Muscle of leg (tissue), 11 donors: ENCODE results near the gene LMNB1. TPM values are rescaled to one million over a fixed set of nuclear protein-coding genes. Genes with fewer than 3 reads are reported as not detected.
A peak's percentile ranks its signal among the peaks of the same experiment; 100 is the strongest.

Experiments
- DNase-seq: peaks from one replicate; pipeline ENCODE4 v3.0.0; 2013
- H3K27ac ChIP-seq: one replicate; pipeline ENCODE4 v1.5.1; 2013; ENCODE audit warnings: mild to moderate bottlenecking, low read length, control low read depth
- H3K27me3 ChIP-seq: one replicate; pipeline ENCODE4 v1.6.1; 2013; ENCODE audit warnings: low read length; ENCODE audit not compliant: control insufficient read depth, insufficient read depth
- H3K36me3 ChIP-seq: one replicate; pipeline ENCODE4 v1.6.1; 2013; ENCODE audit warnings: low read length; ENCODE audit not compliant: control insufficient read depth, insufficient read depth
- H3K4me1 ChIP-seq: one replicate; pipeline ENCODE4 v1.6.1; 2013; ENCODE audit warnings: low read length; ENCODE audit not compliant: control insufficient read depth, insufficient read depth
- H3K4me3 ChIP-seq: one replicate; pipeline ENCODE4 v1.5.1; 2013; ENCODE audit warnings: low read length, control low read depth
- H3K9me3 ChIP-seq: replicated peaks from 2 replicates; pipeline ENCODE4 v1.6.1; 2013; ENCODE audit warnings: low read depth, low read length; ENCODE audit not compliant: control insufficient read depth
- WGBS: methylation state at CpG from one replicate; pipeline ENCODE4 v1.1.5; 2013; ENCODE audit warnings: missing lambda C conversion rate; ENCODE audit not compliant: insufficient coverage; 5-methylcytosine and 5-hydroxymethylcytosine counted together
- polyA plus RNA-seq, 8 donors: library from polyadenylated mRNA; unstranded; fragments of 120-200 nt; gene quantifications; one replicate each; pipeline versions ENCODE4 v1.2.1 to v1.2.3, GENCODE V29; 2013; ENCODE audit warnings: inconsistent platforms in 1 of 8, low replicate concordance in 1 of 8; ENCODE audit not compliant: insufficient read length in 8 of 8, insufficient read depth in 1 of 8
- total RNA-seq: library from RNA; stranded (reverse); fragments of 120-200 nt; gene quantifications from one replicate; pipeline ENCODE4 v1.2.4, GENCODE V29; 2013

Gene LMNB1
- total and polyA plus RNA-seq, 9 donors: 32.4 to 78.7 (median 53.0) TPM

GRCh38 chr5:126878085-126878484, 101.1 kb downstream of the LMNB1 start:
- Histone ChIP-seq H3K27me3 (no peaks in the 10 kb centered on the region), H3K4me3 (no peak overlapping the region), H3K9me3 (no peaks in the 10 kb centered on the region), H3K27ac (no peak overlapping the region), H3K4me1 (peaks cover 8% of the 10 kb centered on the region), H3K36me3 (no peaks in the 10 kb centered on the region)
- DNase-seq: no peak
- 68% methylated on average over 11 of the region's 13 CpGs for WGBS

GRCh38 chr5:126878634-126879033, 101.7 kb downstream of the LMNB1 start:
- H3K9me3 ChIP-seq: no peaks in the 10 kb centered on the region
- 80% methylated on average over 2 of the region's 4 CpGs for WGBS
- H3K27me3 ChIP-seq: no peaks in the 10 kb centered on the region
- no peak for DNase-seq
- peaks cover 8% of the 10 kb centered on the region for H3K4me1 ChIP-seq
- H3K4me3 ChIP-seq: no peak overlapping the region
- no peaks in the 10 kb centered on the region for H3K36me3 ChIP-seq
- H3K27ac ChIP-seq: no peak overlapping the region

GRCh38 chr5:126881821-126882600, 105.1 kb downstream of the LMNB1 start:
- Histone ChIP-seq H3K36me3 (no peaks in the 10 kb centered on the region), H3K4me1 (peaks cover 5% of the 10 kb centered on the region), H3K4me3 (no peak overlapping the region), H3K9me3 (no peaks in the 10 kb centered on the region), H3K27ac (no peak overlapping the region), H3K27me3 (no peaks in the 10 kb centered on the region)
- no peak for DNase-seq
- 88% methylated on average over 2 of the region's 5 CpGs for WGBS

- H3K36me3 ChIP-seq: no peaks in the 10 kb centered on the region
- no peak overlapping the region for H3K4me3 ChIP-seq
- no peaks in the 10 kb centered on the region for H3K27me3 ChIP-seq
- H3K4me1 ChIP-seq: no peaks in the 10 kb centered on the region
- no peak overlapping the region for H3K27ac ChIP-seq
- no peak for DNase-seq
- WGBS: no CpG with 5 or more reads among the region's 2 CpGs
- H3K9me3 ChIP-seq: no peaks in the 10 kb centered on the region
These were observed 106.8 kb downstream of the LMNB1 start for GRCh38 chr5:126883564-126884245.

GRCh38 chr5:126884269-126884819, 107.4 kb downstream of the LMNB1 start:
- H3K4me1 ChIP-seq: no peaks in the 10 kb centered on the region
- 41% methylated on average over 5 of the region's 5 CpGs for WGBS
- DNase-seq: peak; percentile 59
- no peaks in the 10 kb centered on the region for H3K36me3 ChIP-seq
- H3K9me3 ChIP-seq: no peaks in the 10 kb centered on the region
- no peak overlapping the region for H3K27ac ChIP-seq
- H3K4me3 ChIP-seq: no peak overlapping the region
- no peaks in the 10 kb centered on the region for H3K27me3 ChIP-seq

Other genes with a start within 250 kb of the LMNB1 start
- 22.7 TPM for gene ALDH7A1, start 181.9 kb upstream of the LMNB1 start, total RNA-seq
- gene ALDH7A1, start 181.9 kb upstream of the LMNB1 start, polyA plus RNA-seq: 10 to 100 TPM; 48.7 to 65.1 (median 55.8) TPM
- gene PHAX, start 176.2 kb upstream of the LMNB1 start, total RNA-seq: 36.4 TPM
- gene PHAX, start 176.2 kb upstream of the LMNB1 start, polyA plus RNA-seq: 10 to 100 TPM; 33.1 to 55.7 (median 45.4) TPM